GM12878 (cell line): ENCODE measurements around the gene CTSH. TPM values are rescaled to one million over a fixed set of nuclear protein-coding genes. Genes with fewer than 3 reads are reported as not detected.

Experiments
- ATAC-seq: fragments of 200-7000 bp; cut with Tn5 transposase; 3 replicates; pipeline ENCODE4 v1.9.1; 2020; ENCODE audit warnings: mild to moderate bottlenecking, moderate library complexity
- BruUV-seq: library from RNA; stranded (reverse); fragments of 400-500 nt; replicated peaks from 2 replicates; lab custom pipeline; 2021; lab: Mats Ljungman, UMichigan
- CTCF ChIA-PET: fragments of 300-600 bp; sonication (Branson Sonifier 250); formaldehyde crosslinking; extraction: SDS; loops from one replicate; lab custom pipeline; 2021; ENCODE audit warnings: inconsistent platforms; lab: Yijun Ruan, JAX
- POLR2A ChIA-PET: fragments of 350-600 bp; formaldehyde crosslinking; extraction: SDS; loops from one replicate; lab custom pipeline; 2021; ENCODE audit warnings: inconsistent platforms; lab: Charles Lee
- RAD21 ChIA-PET: fragments of 300-600 bp; sonication (Branson Sonifier 250); formaldehyde crosslinking; loops from one replicate; lab custom pipeline; 2023; ENCODE audit warnings: antibody characterized with exemption; ENCODE audit not compliant: unreplicated experiment; lab: Charles Lee
- SMC1A ChIA-PET: fragments of 300-600 bp; sonication (Branson Sonifier 250); formaldehyde crosslinking; loops from one replicate; lab custom pipeline; 2023; ENCODE audit not compliant: unreplicated experiment, uncharacterized antibody; lab: Charles Lee
- DNase-seq: peaks from one replicate; pipeline ENCODE4 v3.0.0-alpha.2; 2011; ENCODE audit warnings: low read depth, low spot score
- FAIRE-seq: peaks from 3 replicates; lab custom pipeline; 2011; peaks lifted over from hg19 to GRCh38; lab: Jason Lieb, UNC
- H2AFZ ChIP-seq: 2 replicates; pipeline ENCODE4 v1.6.0; 2011; ENCODE audit warnings: low read depth, low read length, control low read depth; ENCODE audit not compliant: control insufficient read depth
- H3K27ac ChIP-seq: 2 replicates; pipeline ENCODE4 v1.5.1; 2011; ENCODE audit warnings: control low read depth; ENCODE audit not compliant: control insufficient read depth, insufficient read depth
- H3K27me3 ChIP-seq, 2 experiments: replicated peaks in 1 of 2; 2 replicates each; pipeline versions ENCODE4 v1.6.0 to v1.6.1; 2011; ENCODE audit warnings: low read length in 1 of 2; ENCODE audit not compliant: control insufficient read depth in 2 of 2, insufficient read depth in 2 of 2
- H3K36me3 ChIP-seq, 2 experiments: 2 replicates each; pipeline ENCODE4 v1.5.1; 2011; ENCODE audit warnings: low read length in 1 of 2; ENCODE audit not compliant: control insufficient read depth in 2 of 2, insufficient read depth in 2 of 2
- H3K4me1 ChIP-seq: 2 replicates; pipeline ENCODE4 v1.6.1; 2011; ENCODE audit warnings: mild to moderate bottlenecking, low read length, moderate library complexity, mixed read lengths; ENCODE audit not compliant: control insufficient read depth, insufficient read depth
- H3K4me2 ChIP-seq: 2 replicates; pipeline ENCODE4 v1.6.0; 2011; ENCODE audit warnings: control low read depth; ENCODE audit not compliant: control insufficient read depth, insufficient read depth
- H3K4me3 ChIP-seq: fragments of 200-600 bp; sonication (generic); 2 replicates; pipeline ENCODE4 v1.5.1; 2016
- H3K79me2 ChIP-seq: 2 replicates; pipeline ENCODE4 v1.6.0; 2011; ENCODE audit warnings: low read length; ENCODE audit not compliant: control insufficient read depth, insufficient read depth
- H3K9ac ChIP-seq: 2 replicates; pipeline ENCODE4 v1.8.0; 2011; ENCODE audit warnings: low read length, control low read depth, mixed read lengths; ENCODE audit not compliant: control insufficient read depth, insufficient read depth
- H3K9me3 ChIP-seq: replicated peaks from 3 replicates; pipeline ENCODE4 v1.5.1; 2011; ENCODE audit warnings: mild to moderate bottlenecking, low read length; ENCODE audit not compliant: control insufficient read depth, insufficient read depth
- H4K20me1 ChIP-seq: 2 replicates; pipeline ENCODE4 v1.6.0; 2011; ENCODE audit not compliant: control insufficient read depth, insufficient read depth
- BCL3 ChIP-seq: IDR thresholded peaks from 2 replicates; pipeline ENCODE4 v1.6.1; 2011; ENCODE audit warnings: borderline replicate concordance, low read depth, mild to moderate bottlenecking, moderate library complexity, low read length; ENCODE audit not compliant: insufficient read depth, poor library complexity, severe bottlenecking
- MXI1 ChIP-seq: fragments of 150-350 bp; IDR thresholded peaks from 2 replicates; pipeline ENCODE4 v1.6.1; 2011; ENCODE audit warnings: low read depth, mild to moderate bottlenecking, inconsistent platforms, low read length, improper control_type of control experiment
- NFXL1 ChIP-seq: fragments of 450-650 bp; IDR thresholded peaks from 2 replicates; pipeline ENCODE4 v1.6.1; 2017; ENCODE audit warnings: antibody characterized with exemption, mild to moderate bottlenecking, borderline replicate concordance
- RBBP5 ChIP-seq: fragments of 200-600 bp; sonication (generic); conservative IDR thresholded peaks from 2 replicates; pipeline ENCODE4 v1.6.1; 2016
- RELB ChIP-seq: fragments of 450-650 bp; IDR thresholded peaks from 2 replicates; pipeline ENCODE4 v1.6.1; 2017; ENCODE audit warnings: low read depth, mild to moderate bottlenecking, moderate library complexity
- TCF3 ChIP-seq: IDR thresholded peaks from 2 replicates; pipeline ENCODE4 v1.6.1; 2012; ENCODE audit warnings: low read depth, mild to moderate bottlenecking, low read length, borderline replicate concordance; ENCODE audit not compliant: insufficient read depth
- USF1 ChIP-seq: IDR thresholded peaks from 2 replicates; pipeline ENCODE4 v1.6.1; 2011; ENCODE audit warnings: borderline replicate concordance, low read depth, mild to moderate bottlenecking, moderate library complexity, mixed read lengths, low read length; ENCODE audit not compliant: insufficient read depth; ENCODE audit errors: extremely low read length
- ZBTB40 ChIP-seq: fragments of 450-650 bp; IDR thresholded peaks from 2 replicates; pipeline ENCODE4 v1.6.1; 2016; ENCODE audit warnings: mild to moderate bottlenecking, moderate library complexity, borderline replicate concordance
- WGBS: methylation state at CpG from one replicate; pipeline ENCODE4 v1.1.6; 2016; ENCODE audit warnings: low lambda C conversion rate; ENCODE audit not compliant: insufficient replicate concordance, insufficient coverage; ENCODE audit errors: missing lambda C conversion rate; 5-methylcytosine and 5-hydroxymethylcytosine counted together
- in situ Hi-C: fragments of 300-500 bp; cut with MboI; formaldehyde crosslinking; loops from 9 replicates; pipeline ENCODE4 v1.14.3; 2018; ENCODE audit warnings: mixed read lengths
- intact Hi-C: fragments of 100-400 bp; cut with micrococcal nuclease; formaldehyde crosslinking; loops from one replicate; pipeline ENCODE4 v1.14.2; 2022; ENCODE audit not compliant: unreplicated experiment
- polyA plus RNA-seq, 11 experiments: library from polyadenylated mRNA; depleted of rRNA in 4 of 11; unstranded in 6 of 11; stranded (reverse) in 5 of 11; fragments of >200 nt; fragmentation: Nextera tagmentation in 4 of 11; fragmentation: Illumina TruSeq in 1 of 11; extraction: Ambion mirVana in 4 of 11; extraction: Trizol in 1 of 11; gene quantifications; 1 replicate in 1 of 11; 2 replicates in 10 of 11; pipeline versions ENCODE4 v1.2.1 to v1.2.3, GENCODE V29; 2011 to 2016; ENCODE audit warnings: inconsistent platforms in 2 of 11, missing spikeins in 2 of 11, low read depth in 1 of 11
- total RNA-seq, 4 experiments: library from RNA; depleted of rRNA in 3 of 4; stranded (reverse); fragments of >200 nt in 3 of 4; fragmentation: Illumina TruSeq in 1 of 4; extraction: Trizol in 1 of 4; gene quantifications; 2 replicates each; pipeline versions ENCODE4 v1.2.1 to v1.2.3, GENCODE V29; 2013 to 2021

The CTSH gene
- total and polyA plus RNA-seq, 10 of the 15 experiments (the other 5 are each of a cell fraction or from before 2014, with no cell fraction given) = 30.2 to 1,212 (median 519) TPM

GRCh38 chr15:78957416-78958093 lies 12.7 kb upstream of the CTSH start:
- ChIA-PET SMC1A (no interaction called here), RAD21 (no interaction called here), CTCF (interaction anchor here (1.6 kb wide), 1 partner anchor 9 kb away, joined by 4 read pairs; no protein-coding TSS in a partner anchor), POLR2A (no interaction called here)
- Histone ChIP-seq H3K9me3 (no peaks in the 10 kb centered on the region), H3K4me1 (no peaks in the 10 kb centered on the region), H3K36me3 (no peaks in the 10 kb centered on the region), H3K27ac (no peak overlapping the region), H3K4me3 (no peak overlapping the region), H4K20me1 (no peaks in the 10 kb centered on the region), H3K4me2 (no peak overlapping the region), H3K27me3 (no peaks in the 10 kb centered on the region), H3K9ac (no peak overlapping the region), H3K79me2 (no peaks in the 10 kb centered on the region)
- no TSS peak for BruUV-seq
- no peak for ATAC-seq
- WGBS = 74% methylated on average over 9 of the region's 9 CpGs
- intact Hi-C loops = no loop called here
- in situ Hi-C loops = no loop called here
- no peak for DNase-seq
- FAIRE-seq = no peak
- TF ChIP-seq BCL3 (no peak), MXI1 (no peak), ZBTB40 (no peak), TCF3 (no peak), NFXL1 (no peak), RELB (no peak), USF1 (no peak), RBBP5 (no peak)
- TF ChIP-seq, all 136 proteins: peak for 0
- no peak overlapping the region for H2AFZ ChIP-seq
